DMS153 treated with DMSO at 0.1 percent for 48 hours (cell line): ENCODE data around the gene GRIN2A.

ENCODE experiments used
- DNase-seq: peaks from one replicate; lab custom pipeline; 2025; ENCODE audit not compliant: unreplicated experiment; lab: John Stamatoyannopoulos, UW

GRIN2A gene

DNA sequence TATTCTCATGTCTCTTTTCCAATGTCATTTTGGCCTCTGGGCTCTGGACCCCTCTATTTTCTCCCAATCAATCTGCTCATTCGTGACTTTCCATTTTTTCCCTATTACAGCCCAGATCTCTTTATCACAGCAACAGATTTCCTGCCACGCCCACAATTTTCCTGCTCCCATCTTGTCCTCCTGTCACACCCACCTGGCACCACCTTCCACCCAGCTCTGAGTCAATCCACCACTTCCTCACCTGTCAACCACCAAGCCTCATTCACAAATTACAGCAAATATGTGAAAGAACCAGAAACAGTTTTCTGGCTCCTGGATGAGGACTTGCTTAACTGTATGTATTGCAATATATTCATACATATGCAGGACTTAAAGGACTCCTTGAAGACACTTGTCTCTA, 311.3 kb downstream of the GRIN2A start:
- no peak for DNase-seq

DNA sequence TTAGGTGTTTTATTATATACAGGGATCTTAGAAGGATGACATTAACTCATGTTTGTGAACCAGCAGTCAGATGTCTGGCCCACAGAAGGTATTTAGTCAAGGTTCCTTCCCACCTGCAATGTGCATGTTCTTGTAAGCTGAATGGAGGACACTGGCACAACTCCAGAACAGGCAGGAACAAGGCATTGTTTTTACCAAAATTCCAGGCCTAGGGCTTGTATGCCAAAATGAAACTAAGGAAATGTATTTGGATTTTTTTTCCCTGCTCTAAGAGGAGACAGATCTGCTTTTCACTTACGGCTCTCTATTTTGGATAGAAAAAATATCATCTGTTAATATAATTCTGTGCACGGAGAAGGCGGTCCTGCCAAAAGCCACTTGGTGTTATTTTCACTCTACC, 312.5 kb downstream of the GRIN2A start:
- no peak for DNase-seq

DNA sequence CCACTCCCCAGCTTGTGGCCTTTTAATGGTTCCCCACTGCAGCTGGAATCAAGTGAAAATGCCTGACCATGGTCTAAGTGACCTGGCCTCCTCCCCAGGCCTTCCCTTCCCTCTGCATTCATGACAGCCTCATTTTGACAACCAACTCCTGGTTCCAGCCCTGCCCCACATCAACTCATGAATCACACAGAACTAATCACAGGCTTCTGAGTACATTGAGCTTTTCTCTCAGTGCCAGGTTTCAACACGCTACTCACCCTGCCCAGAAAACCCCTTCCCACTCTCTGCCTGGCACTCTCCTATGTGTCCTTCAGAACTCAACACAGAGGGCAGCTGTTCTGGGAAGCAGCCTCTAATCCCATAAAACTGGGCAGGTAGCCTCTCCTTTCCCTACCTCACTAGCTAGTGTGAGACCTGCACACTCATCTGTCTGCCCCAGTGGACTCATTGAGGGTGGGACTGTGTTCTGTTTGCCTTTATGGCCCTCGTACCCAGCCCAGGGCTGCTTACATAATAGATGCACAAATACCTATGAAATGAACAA, 313.6 kb downstream of the GRIN2A start:
- no peak for DNase-seq

DNA sequence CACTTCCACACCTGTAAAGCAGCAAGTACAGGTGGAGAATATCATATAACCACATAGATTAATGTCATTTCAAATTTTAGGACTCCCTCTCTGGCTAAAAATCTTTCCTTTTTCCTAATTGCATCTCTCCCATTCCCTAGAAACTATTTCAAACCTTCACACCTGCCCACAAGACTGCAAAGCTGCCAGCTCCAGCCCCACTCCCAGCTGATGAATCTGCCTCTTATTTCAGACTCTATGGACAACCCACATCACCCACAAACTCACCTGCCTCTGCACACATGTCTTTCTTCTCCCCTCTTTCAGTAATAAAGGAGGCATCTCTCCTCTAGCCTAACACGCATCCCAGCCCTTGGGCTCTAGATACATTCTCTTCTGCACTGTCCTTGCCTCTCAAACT, 315.1 kb downstream of the GRIN2A start:
- no peak for DNase-seq

DNA sequence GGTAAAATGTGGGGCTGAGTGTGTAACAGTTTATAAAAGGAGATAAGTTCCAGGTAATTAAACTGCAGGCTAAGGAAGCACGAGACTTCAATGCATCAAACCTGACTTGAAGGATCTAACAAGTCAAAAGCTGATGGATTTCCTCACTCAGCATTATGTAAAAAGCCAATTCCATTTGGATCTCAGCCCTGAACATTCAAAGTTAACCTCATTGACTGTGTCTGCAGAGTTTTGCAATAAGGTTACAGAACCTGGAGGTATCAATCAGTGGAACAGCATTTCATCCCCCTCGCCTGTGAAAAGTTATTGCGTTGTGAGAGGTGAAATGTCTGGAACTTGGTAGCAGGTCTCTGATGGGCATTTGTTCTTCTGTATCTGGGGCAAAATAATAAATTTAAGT, 317.8 kb downstream of the GRIN2A start:
- no peak for DNase-seq

DNA sequence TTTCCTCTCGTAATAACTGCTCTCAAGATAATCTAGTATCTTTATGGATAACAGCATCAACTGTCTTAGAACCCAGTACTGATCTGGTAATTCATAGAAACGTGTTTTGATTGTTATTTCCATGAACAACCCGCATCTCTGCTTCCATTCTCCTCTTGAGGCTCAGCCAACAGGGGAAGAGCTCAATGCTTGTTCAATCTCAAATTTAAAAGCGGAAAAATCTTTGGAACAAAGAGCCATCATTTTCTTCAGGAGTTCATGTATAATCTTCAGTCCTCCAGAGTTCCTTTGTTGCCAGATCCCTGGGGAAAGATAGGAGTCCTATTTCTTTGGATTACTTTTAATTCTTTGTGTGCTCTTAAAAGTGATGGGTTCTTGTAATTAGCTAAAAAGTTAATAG, 319.9 kb downstream of the GRIN2A start:
- no peak for DNase-seq

DNA sequence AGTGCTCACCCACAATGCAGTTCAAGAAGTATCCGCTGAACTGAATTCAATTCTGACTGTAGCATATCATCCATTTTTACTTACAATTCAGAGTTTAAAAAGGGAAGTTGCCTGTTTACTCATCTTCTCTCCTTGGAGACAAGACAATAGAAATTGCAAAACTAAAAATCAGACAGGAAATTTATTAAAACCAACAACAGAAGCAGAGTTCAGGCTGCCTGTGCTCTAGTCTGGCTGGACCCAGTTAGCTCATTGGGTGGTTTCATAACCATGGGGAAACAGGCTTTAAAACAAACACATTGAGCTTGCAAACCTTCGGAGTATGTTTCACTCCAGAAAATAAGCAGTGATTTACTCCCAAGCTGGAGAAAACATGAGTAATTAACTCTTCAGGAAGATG, 321.4 kb downstream of the GRIN2A start:
- DNase-seq = no peak

DNA sequence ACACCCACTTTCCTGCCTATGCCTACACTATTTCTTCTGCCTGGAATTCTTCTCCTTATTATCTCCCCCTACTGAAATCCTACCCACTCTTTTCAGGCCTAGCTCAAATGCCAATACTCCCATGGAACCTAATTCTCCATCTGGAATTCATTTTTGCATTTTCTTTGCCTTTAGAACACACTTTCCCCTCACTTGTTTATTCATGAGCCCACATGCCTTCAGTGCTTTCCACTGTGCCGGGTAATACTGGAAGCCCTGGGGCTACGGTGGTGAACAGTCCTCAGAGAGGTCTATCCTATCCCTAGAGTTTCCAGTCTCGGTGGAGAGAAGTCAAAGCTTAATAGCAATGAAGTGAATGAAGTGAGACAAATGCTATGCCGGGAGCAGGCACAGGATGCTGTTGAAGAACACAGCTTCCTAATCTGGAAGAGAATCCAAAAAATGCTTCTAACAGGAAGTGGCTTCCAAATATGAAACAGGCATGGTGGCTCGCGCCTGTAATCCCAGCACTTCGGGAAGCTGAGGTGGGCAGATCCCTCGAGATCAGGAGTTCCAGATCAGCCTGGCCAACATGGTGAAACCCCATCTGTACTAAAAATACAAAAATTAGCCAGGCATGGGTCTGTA, 322.4 kb downstream of the GRIN2A start:
- DNase-seq = no peak

DNA sequence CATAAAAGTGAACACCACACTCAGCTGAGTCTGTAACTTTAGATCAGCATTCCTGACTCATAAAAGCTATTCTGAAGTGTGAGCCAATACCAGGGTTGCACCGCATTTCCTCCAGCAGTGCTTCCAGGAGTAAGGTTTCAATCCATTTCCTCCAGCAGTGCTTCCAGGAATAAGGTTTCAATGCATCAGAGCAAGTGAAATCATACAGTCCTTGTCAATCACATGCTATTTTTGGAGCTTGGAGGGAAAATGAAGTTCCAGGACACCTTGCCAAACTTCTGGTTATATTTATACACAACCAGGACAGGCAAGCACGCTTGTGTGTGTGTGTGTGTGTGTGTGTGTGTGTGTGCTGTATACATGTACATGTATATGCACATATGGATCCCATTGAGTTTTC, 327.6 kb downstream of the GRIN2A start:
- DNase-seq = no peak

DNA sequence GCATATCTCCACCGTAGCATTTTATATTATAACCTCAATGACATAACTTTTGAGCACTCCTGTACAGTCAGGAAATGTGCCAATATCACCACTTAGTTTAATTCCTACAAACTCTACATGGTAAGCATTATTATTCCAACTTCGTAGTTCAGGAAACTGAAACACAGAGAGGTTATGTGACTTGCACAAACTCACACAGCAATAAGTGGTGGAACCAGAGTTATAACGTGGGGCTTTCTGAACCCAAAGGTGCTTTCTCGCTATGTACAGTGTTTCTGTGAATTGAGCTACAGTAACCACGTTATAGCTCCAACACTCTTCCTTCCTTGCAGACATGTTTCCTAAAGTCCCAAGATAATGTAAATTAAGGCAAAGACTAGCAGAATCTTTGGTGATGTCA, 330.2 kb downstream of the GRIN2A start:
- no peak for DNase-seq

DNA sequence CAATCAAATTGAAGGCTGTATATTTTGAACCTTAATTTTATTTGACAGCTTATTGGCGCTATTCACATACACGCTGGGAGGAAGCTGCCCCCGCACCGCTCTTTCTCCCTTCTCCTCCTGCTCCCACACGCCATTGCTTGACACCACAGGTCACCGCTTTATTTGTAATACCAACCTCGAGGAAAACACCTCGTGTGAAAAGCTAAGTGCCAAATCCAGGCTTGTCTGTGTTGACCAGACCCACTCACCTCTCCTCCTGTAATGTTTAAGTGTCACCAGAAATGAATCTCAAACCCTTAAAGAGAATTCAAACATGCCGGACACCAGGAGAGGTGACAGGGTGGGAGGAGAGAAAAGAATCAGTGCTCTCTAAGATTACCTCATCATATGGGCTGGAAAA, 331.4 kb downstream of the GRIN2A start:
- no peak for DNase-seq

DNA sequence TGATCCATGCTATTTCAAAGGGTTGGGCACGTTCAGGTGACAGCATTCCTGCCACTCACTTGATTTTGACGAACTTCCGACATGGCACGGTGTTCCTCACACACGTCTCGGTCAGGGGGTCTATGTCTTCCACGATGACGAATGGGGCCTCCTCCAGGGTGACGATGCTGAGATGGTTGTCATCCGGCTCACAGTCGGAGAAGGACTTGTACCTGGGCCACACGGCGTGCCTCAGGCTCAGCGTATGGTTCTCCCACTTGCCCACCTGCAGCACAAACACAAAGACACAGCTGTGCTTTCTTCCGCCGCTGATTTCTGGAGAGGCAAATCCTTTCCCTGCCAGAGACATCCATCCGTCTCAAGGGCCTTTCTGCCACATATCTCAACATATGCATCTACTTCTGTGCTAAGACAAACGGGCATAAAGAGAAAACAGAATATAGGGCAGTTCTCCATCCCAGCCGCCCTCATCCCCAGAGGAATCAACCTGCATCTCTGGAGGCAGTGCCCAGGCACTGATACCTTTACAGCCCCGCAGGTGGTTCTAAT, 332.5 kb downstream of the GRIN2A start:
- DNase-seq = no peak

DNA sequence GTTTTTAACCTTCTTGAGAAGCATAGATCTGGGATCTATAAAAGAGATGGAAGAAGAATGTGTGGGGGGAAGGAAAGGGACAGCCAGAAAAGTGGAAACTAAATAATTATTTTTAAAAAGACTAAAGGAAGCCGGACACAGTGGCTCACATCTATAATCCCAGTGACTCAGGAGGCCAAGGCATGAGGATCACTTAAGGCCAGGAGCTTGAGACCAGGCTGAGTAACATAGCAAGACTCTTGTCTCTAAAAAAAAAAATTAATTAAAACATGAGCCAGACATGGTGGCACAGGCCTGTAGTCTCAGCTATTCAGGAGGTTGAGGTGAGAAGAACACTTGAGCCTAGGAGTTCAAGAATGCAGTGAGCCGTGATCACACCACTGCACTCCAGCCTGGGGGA, 335.1 kb downstream of the GRIN2A start:
- DNase-seq = no peak

DNA sequence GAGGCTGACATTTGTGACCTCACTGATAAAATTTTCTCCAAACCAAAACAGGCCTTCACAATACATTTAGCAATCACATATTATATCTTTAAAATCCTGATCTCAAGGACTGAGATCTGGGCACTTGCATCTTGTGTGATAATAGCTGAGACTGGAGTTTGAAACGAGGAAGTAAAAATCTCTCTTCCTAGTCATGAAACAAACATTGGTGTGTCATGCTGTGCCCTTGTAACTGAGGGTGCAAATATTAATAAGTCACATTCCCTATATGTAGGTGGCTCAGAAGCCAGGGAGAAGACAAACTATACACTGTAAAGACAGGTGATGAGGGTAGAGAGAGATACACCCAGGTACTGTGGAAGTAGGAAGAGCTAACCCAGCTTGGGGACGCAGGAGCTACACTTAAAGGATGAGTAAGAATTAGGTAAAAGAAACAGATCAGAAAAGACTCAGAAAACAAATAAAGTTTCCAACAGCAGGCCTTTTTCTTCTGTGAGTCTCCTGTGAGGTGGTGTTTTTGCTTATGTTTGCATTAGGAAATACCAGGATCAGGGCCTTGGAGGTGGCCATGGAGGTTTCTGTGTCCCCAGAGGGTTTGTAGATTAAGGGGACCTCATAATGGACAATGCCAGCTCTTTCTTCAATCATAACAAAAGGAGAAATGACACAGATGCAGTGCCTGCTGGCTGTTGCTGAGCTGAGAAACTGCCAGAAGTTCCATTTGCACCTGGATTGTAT, 335.7 kb downstream of the GRIN2A start:
- no peak for DNase-seq

DNA sequence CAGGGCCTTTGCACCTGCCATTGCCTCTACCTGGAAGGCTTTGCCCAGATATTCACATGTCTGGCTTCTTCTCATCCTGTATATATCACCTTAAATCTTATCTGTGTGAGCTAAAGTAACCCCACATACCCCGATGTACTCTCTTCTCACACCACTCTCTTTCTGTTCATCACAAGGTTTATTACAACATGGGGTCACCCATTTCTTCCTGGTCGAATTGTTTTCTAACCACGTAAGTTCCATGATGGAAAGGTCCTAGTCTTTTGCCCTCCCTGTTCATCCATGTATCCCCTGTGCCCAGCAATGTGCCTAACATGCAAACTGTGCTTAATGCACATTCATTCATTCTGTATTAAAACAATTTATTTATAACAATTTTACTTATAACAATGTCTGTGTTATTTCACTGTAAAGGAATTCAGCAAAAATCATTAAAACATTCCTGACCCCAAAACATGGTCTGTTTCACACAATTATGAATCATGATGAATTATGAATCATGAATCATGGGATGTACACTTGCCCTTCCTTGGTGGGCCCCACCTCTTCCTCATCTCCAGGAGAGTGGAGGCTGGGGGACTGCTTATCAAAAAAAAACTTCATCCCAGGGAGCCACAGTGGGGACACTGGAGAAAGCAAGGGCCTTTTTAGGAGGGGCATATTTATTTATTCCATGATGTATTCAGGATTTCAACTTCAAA, 336.4 kb downstream of the GRIN2A start:
- DNase-seq = no peak

DNA sequence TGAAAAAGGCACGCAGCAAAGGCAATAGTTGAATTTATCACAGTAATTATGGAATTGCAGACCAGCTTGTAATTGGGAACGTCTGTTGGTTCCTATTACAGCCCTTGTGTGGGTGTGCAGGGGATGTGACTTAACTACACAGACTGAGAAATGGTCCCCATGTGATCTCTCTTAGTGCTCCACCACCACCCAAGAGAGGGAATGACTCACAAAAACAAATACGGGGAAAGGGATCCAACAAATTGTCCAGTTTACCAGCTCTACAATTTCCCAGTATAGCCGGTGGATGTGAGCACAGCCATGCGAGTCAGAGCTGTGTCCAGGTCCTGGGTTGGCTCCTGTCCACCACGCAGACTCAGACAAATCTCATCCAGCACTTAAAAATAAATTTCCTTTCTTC, 337.9 kb downstream of the GRIN2A start:
- DNase-seq = no peak

DNA sequence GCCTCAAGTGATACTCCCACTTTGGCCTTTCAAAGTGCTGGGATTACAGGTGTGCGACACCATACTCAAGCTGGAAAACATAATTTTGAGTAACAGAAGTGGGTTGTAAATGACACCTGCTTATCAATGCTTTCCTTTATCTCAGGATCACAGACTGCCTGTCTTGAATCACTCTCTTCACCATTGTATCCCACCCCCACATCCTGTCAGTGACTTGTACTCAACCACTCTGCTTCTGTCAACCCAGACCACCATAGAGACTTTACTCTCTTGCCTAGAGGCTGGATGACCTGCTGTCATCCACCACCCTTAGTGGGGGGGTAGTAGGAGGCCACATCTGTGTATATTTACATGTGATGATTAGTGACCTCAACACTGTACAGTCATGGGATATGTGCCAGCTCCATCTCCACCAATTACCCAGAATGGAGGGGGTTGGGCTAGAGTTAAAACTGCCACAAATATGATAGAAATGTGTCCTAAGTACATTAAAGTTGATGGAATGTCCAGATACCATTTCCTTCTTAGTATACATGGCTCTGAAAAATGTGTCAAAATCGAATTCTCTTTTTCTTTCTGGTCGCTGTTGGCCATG, 338.7 kb downstream of the GRIN2A start:
- no peak for DNase-seq

DNA sequence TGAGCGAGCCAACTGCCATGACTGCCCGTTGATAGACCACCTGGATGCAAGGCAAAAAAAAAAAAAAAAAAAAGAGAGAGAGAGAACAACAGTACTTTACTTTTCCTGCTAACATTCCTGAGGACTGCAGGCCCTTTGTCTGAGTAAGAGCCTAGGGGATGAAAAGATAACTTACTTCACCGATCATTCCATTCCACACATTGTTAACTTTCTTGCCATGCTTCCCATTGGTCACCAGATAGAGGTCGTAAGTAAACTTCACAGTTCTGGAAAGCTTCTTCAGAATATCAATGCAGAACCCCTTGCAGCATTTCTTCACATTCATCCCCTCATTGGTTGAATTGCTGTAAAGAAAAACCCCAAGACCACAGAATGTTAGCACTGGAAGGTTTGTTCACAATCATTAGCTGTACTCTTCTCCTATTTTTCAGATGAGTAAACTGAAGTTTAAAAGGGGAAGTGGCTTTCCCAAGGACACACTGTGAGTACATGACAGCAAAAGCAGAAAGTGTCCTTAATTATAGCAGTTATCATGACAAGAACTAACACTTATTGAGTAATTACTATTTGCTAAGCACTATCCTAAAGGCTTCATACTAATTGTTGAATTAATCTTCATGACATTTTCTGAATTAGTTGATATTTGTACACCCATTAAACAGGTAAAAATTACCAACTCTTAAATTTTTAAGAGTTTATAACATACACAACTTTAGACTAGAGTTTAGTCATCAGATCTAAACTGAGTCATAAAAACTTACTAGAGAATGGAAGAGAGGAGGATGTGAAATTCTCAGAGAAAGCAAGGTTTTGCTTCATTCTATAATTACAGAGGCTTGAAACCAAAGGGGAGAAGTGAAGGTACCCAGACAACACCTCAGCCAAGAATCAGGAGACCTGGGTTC, 341.2 kb downstream of the GRIN2A start:
- no peak for DNase-seq

DNA sequence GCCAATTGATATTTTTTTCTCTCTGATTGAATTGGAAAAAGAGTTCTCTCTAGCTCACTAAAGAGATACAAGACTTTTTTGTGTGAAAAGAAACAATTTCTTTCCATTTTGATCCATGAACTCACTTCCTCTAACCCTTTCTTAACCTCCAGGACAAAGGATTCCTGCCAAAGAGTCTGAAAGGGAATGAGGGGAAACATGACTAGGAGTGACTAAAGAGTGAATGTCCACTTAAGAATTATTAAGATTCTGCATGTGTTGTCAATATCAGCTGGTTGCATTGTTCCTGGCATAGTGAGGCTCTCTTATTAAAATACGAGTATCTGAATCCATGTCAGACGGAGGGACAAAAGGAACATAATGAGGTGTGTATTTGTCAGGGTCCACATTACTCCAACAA, 344.7 kb downstream of the GRIN2A start:
- DNase-seq = no peak

DNA sequence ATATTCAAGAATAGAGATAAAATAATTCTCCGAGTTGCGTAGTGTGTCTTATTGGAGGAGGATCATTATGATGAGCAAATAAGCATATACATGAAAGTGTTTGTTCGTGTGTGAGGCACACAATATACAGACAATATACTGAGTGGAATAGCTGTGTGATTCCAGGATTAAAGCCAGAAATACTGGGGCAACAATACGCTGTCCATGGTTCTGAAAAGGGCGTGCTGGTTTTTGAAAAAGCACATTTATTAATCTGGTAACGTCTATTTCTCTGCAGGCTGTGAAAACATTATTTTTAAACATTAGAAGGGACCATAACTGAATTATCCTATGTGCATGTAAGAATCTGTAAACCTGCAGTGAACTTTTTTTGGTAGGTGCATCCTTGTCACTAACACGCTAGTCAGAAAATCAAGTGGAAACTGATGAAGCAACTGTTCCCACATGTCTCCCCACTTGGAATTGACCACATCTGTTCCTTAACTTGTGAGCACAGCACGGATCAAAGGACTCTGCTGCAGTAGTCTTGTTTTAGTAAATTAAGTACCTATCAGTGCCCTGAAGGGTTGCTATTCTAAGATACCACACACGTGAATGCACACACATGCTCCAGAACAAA, 346.0 kb downstream of the GRIN2A start:
- DNase-seq = no peak
